PC-3 (cell line): ENCODE data around the gene RAD51D. TPM values are rescaled to one million over a fixed set of nuclear protein-coding genes. Genes with fewer than 3 reads are reported as not detected.

Experiments
- ATAC-seq: fragments of 200-7000 bp; cut with Tn5 transposase; 2 replicates; pipeline ENCODE4 v1.9.1; 2020; ENCODE audit warnings: mild to moderate bottlenecking, moderate library complexity
- BruUV-seq: library from RNA; stranded (reverse); fragments of 400-500 nt; replicated peaks from 2 replicates; lab custom pipeline; 2021; lab: Mats Ljungman, UMichigan
- CTCF ChIA-PET: fragments of 300-600 bp; sonication (Branson Sonifier 250); formaldehyde crosslinking; loops from one replicate; lab custom pipeline; 2022; ENCODE audit warnings: antibody characterized with exemption; lab: Charles Lee
- POLR2A ChIA-PET: fragments of 300-600 bp; sonication (Branson Sonifier 250); formaldehyde crosslinking; loops from one replicate; lab custom pipeline; 2022; ENCODE audit warnings: antibody characterized with exemption; ENCODE audit not compliant: unreplicated experiment; lab: Charles Lee
- DNase-seq: peaks from one replicate; pipeline ENCODE4 v3.0.0-alpha.2; 2015
- H2AFZ ChIP-seq: fragments of 300-600 bp; sonication (generic); 2 replicates; pipeline ENCODE4 v1.6.0; 2016; ENCODE audit warnings: antibody characterized with exemption, low read length
- H3F3A ChIP-seq: fragments of 300-600 bp; sonication (generic); one replicate; pipeline ENCODE4 v1.6.0; 2017; ENCODE audit warnings: antibody characterized with exemption, low read length, control low read depth, mild to moderate bottlenecking; ENCODE audit not compliant: unreplicated experiment
- H3K27ac ChIP-seq: fragments of 300-600 bp; sonication (generic); 2 replicates; pipeline ENCODE4 v1.5.1; 2016; ENCODE audit warnings: mild to moderate bottlenecking, low read length
- H3K27me3 ChIP-seq: fragments of 300-600 bp; sonication (generic); 2 replicates; pipeline ENCODE4 v1.6.1; 2016; ENCODE audit warnings: low read length, mixed read lengths
- H3K36me3 ChIP-seq: fragments of 300-600 bp; sonication (generic); 2 replicates; pipeline ENCODE4 v1.6.1; 2016; ENCODE audit warnings: low read depth, mixed run types, low read length, mixed read lengths
- H3K4me1 ChIP-seq: fragments of 300-600 bp; sonication (generic); 2 replicates; pipeline ENCODE4 v1.5.1; 2016; ENCODE audit warnings: low read length; ENCODE audit not compliant: insufficient read depth
- H3K4me2 ChIP-seq: fragments of 300-600 bp; sonication (generic); 2 replicates; pipeline ENCODE4 v1.6.0; 2016; ENCODE audit warnings: low read length
- H3K4me3 ChIP-seq: fragments of 300-600 bp; sonication (generic); 2 replicates; pipeline ENCODE4 v1.5.1; 2016; ENCODE audit warnings: mild to moderate bottlenecking, low read length, mixed read lengths
- H3K79me2 ChIP-seq: fragments of 300-600 bp; sonication (generic); 2 replicates; pipeline ENCODE4 v1.6.1; 2017; ENCODE audit warnings: low read length, mixed read lengths
- H3K9ac ChIP-seq: fragments of 300-600 bp; sonication (generic); 2 replicates; pipeline ENCODE4 v1.6.0; 2016; ENCODE audit warnings: mild to moderate bottlenecking, low read length
- H3K9me2 ChIP-seq: fragments of 300-600 bp; sonication (generic); replicated peaks from 2 replicates; pipeline ENCODE4 v1.6.1; 2016; ENCODE audit warnings: mixed run types, low read length, mixed read lengths
- H3K9me3 ChIP-seq: fragments of 300-600 bp; sonication (generic); 2 replicates; pipeline ENCODE4 v1.6.1; 2016; ENCODE audit warnings: low read length, mixed read lengths
- H4K20me1 ChIP-seq: fragments of 300-600 bp; sonication (generic); 2 replicates; pipeline ENCODE4 v1.6.1; 2016; ENCODE audit warnings: low read length, mixed read lengths
- EZH2 ChIP-seq: fragments of 300-600 bp; sonication (generic); IDR thresholded peaks from one replicate; pipeline ENCODE4 v1.6.1; 2017; ENCODE audit warnings: antibody characterized with exemption, mild to moderate bottlenecking, low read length; ENCODE audit not compliant: unreplicated experiment
- EZH2phosphoT487 ChIP-seq: fragments of 300-600 bp; sonication (generic); IDR thresholded peaks from 2 replicates; pipeline ENCODE4 v1.6.1; 2018; ENCODE audit warnings: mild to moderate bottlenecking, antibody characterized with exemption, low read length, borderline replicate concordance
- intact Hi-C: fragments of 100-400 bp; cut with micrococcal nuclease; formaldehyde crosslinking; loops from 2 replicates; pipeline ENCODE4 v1.9.0; 2023
- total RNA-seq: library from RNA; depleted of rRNA; stranded (reverse); fragments of >200 nt; gene quantifications from 2 replicates; pipeline ENCODE4 v1.2.3, GENCODE V29; 2014
- TF ChIP-seq, protein P1 (sequence below): fragments of 300-600 bp; sonication (generic); conservative IDR thresholded peaks from 2 replicates; pipeline ENCODE4 v1.5.1; 2017; ENCODE audit warnings: antibody characterized with exemption, low read depth, mild to moderate bottlenecking, low read length

RAD51D gene
- total RNA-seq, 1 experiment from 2014 or later: 10.7 TPM

DNA sequence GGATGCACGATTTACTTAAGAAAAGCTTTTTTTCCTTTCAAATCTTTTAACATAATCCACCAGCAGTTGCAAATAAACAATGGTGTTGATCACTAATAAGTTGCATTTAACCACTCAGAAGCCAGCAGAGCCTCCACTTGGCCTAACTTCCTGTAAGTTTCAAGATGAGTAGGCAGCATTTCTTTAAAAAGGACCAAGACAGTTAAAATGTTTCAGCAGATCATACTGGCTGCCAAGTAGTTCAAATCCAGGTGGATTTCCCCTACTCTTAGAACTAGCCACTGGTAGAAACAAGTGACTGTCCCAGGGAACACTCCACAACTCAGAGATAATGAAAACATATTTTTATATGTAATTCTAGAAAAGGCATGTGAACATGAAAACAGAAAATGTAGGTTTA lies 39.1 kb downstream of the RAD51D start:
- peak overlapping the region; percentile 88 for H3K9ac ChIP-seq
- no peak overlapping the region for H2AFZ ChIP-seq
- H3K27ac ChIP-seq: peak overlapping the region; percentile 99
- H4K20me1 ChIP-seq: no peaks in the 10 kb centered on the region
- no TSS peak for BruUV-seq
- no peaks in the 10 kb centered on the region for H3K9me2 ChIP-seq
- DNase-seq (no peak), ATAC-seq (no peak)
- POLR2A ChIA-PET: interaction anchor here (0.7 kb wide), 1 partner anchor 80 kb away, joined by 4 read pairs; no protein-coding TSS in a partner anchor
- TF ChIP-seq EZH2phosphoT487: no peak
- TF ChIP-seq, protein P1, sequence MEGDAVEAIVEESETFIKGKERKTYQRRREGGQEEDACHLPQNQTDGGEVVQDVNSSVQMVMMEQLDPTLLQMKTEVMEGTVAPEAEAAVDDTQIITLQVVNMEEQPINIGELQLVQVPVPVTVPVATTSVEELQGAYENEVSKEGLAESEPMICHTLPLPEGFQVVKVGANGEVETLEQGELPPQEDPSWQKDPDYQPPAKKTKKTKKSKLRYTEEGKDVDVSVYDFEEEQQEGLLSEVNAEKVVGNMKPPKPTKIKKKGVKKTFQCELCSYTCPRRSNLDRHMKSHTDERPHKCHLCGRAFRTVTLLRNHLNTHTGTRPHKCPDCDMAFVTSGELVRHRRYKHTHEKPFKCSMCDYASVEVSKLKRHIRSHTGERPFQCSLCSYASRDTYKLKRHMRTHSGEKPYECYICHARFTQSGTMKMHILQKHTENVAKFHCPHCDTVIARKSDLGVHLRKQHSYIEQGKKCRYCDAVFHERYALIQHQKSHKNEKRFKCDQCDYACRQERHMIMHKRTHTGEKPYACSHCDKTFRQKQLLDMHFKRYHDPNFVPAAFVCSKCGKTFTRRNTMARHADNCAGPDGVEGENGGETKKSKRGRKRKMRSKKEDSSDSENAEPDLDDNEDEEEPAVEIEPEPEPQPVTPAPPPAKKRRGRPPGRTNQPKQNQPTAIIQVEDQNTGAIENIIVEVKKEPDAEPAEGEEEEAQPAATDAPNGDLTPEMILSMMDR: no peak
- TF ChIP-seq EZH2: no peak
- peaks cover 18% of the 10 kb centered on the region for H3F3A ChIP-seq
- peak overlapping the region; percentile 83 for H3K4me2 ChIP-seq
- H3K79me2 ChIP-seq: peaks cover 83% of the 10 kb centered on the region
- H3K4me1 ChIP-seq: peaks cover 76% of the 10 kb centered on the region
- H3K27me3 ChIP-seq: no peaks in the 10 kb centered on the region
- CTCF ChIA-PET: no interaction called here
- H3K4me3 ChIP-seq: no peak overlapping the region
- peaks cover 5% of the 10 kb centered on the region; the same call in 1 of the 2 replicates for H3K36me3 ChIP-seq
- no peaks in the 10 kb centered on the region for H3K9me3 ChIP-seq
- intact Hi-C loops: no loop called here

DNA sequence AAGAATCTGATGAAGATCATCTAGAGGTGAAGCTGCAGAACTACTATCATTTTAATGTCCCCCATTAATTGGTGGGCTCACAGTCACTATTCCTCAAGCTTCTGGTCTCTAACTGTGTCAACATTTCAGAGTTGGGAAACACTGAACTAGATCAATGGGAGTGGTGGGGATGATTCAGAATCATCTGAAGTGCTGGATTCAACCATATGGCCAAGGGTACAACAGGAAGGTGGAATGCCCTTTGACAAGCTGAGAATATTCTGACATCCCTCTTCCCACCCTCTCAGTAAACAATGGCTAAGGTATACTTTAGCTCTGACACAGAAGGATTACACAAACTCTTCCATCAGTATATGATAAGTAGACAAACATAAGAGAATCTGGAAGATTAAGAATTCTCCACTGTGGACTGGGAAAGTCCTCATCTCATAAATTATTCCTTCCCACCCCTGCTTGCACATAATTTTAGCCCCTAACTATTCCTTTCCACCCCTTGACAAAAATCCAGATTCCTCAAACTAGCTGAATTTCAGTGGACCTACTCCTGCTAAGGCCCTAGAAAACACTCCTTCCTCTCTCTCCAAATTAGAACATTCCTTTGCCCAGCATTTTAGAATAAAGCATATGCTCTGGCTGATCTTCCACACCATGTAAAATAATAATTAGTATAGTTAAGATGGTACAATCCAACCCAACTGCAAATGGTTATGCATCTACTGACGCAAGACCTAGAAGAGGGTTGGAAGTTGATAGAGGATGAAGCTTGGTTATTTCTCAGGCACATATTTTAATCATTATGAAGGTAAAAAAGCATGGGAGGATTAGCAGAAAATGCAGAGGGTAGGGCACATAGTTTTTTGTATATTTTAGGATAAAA lies 39.9 kb downstream of the RAD51D start:
- peaks cover 81% of the 10 kb centered on the region for H3K4me1 ChIP-seq
- H3K36me3 ChIP-seq: peaks cover 5% of the 10 kb centered on the region; the same call in 1 of the 2 replicates
- 0 out of 2 replicates have a peak overlapping the region, but pooled peaks have one; percentile 34 for H3K4me3 ChIP-seq
- H3K79me2 ChIP-seq: peaks cover 90% of the 10 kb centered on the region
- ChIA-PET POLR2A (no interaction called here), CTCF (no interaction called here)
- ATAC-seq: peak; percentile 88
- H3K27me3 ChIP-seq: no peaks in the 10 kb centered on the region
- intact Hi-C loops: no loop called here
- H2AFZ ChIP-seq: no peak overlapping the region
- H3F3A ChIP-seq: peaks cover 15% of the 10 kb centered on the region
- peak overlapping the region; percentile 88 for H3K9ac ChIP-seq
- TF ChIP-seq EZH2 (no peak), EZH2phosphoT487 (no peak)
- TF ChIP-seq, protein P1: no peak
- H3K27ac ChIP-seq: peak overlapping the region; percentile 99
- no TSS peak for BruUV-seq
- peak; percentile 85 for DNase-seq
- H3K9me2 ChIP-seq: no peaks in the 10 kb centered on the region
- H4K20me1 ChIP-seq: no peaks in the 10 kb centered on the region
- H3K4me2 ChIP-seq: peak overlapping the region; percentile 83
- H3K9me3 ChIP-seq: no peaks in the 10 kb centered on the region

DNA sequence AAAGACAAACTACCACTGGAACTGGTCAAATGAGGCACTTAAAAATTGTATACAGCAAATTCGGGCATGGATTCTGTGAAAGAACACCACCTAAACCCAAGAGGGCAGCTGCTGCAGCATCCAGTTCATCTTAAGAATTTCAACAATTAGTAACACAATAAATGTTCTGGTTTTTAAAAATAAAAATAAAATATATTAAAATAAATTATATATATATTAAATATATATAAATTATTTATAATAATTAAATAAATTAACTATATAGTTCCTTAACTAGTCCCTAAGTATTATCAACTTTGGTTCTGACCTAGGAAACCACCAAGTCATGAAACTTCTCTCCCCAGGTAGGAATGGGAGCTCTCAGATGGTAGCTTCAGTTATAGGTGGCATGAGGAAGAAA lies 42.8 kb downstream of the RAD51D start:
- Histone ChIP-seq H3K4me1 (peaks cover 69% of the 10 kb centered on the region), H3K36me3 (peaks cover 5% of the 10 kb centered on the region; the same call in 1 of the 2 replicates), H3K27ac (no peak overlapping the region; the same call in 1 of the 2 replicates), H3K27me3 (no peaks in the 10 kb centered on the region), H3K9me3 (no peaks in the 10 kb centered on the region), H3F3A (peaks cover 4% of the 10 kb centered on the region), H3K9me2 (no peaks in the 10 kb centered on the region), H2AFZ (no peak overlapping the region), H4K20me1 (no peaks in the 10 kb centered on the region), H3K9ac (no peak overlapping the region), H3K4me3 (no peak overlapping the region), H3K79me2 (peaks cover 94% of the 10 kb centered on the region), H3K4me2 (no peak overlapping the region)
- no TSS peak for BruUV-seq
- DNase-seq (no peak), ATAC-seq (no peak)
- intact Hi-C loops: no loop called here
- POLR2A ChIA-PET: no interaction called here
- no peak for TF ChIP-seq EZH2phosphoT487
- TF ChIP-seq, protein P1: no peak
- no peak for TF ChIP-seq EZH2
- CTCF ChIA-PET: no interaction called here
